ENCODE results near the gene SPATA31D4.
A peak's percentile ranks its signal among the peaks of the same experiment; 100 is the strongest.

The SPATA31D4 gene

GRCh38 chr9:81964218-81965171, 36.3 kb downstream of the SPATA31D4 start:
- DNase-seq (ENCODE audit: low read depth in 2 of 2) = peak; percentile 57 to 61

- DNase-seq (ENCODE audit: low read depth in 2 of 2) = no peak
Observed at GRCh38 chr9:81968026-81968425, 39.8 kb downstream of the SPATA31D4 start.

- DNase-seq (ENCODE audit: low read depth in 2 of 2) = no peak
Observed at GRCh38 chr9:81969971-81970370, 41.7 kb downstream of the SPATA31D4 start.

- no peak for DNase-seq (ENCODE audit: low read depth in 2 of 2)
Observed at GRCh38 chr9:81971727-81972126, 43.5 kb downstream of the SPATA31D4 start.

- no peak for DNase-seq (ENCODE audit: low read depth in 2 of 2)
Observed at GRCh38 chr9:81974764-81975163, 46.5 kb downstream of the SPATA31D4 start.

- DNase-seq (ENCODE audit: low read depth in 2 of 2) = no peak
Observed at GRCh38 chr9:81976351-81976750, 48.1 kb downstream of the SPATA31D4 start.

- no peak for DNase-seq (ENCODE audit: low read depth in 2 of 2)
Observed at GRCh38 chr9:81979196-81979595, 51.0 kb downstream of the SPATA31D4 start.

GRCh38 chr9:81980568-81980967, 52.3 kb downstream of the SPATA31D4 start:
- peak; percentile 18 to 22 for DNase-seq (ENCODE audit: low read depth in 2 of 2)

GRCh38 chr9:81981883-81982282, 53.7 kb downstream of the SPATA31D4 start:
- DNase-seq (ENCODE audit: low read depth in 2 of 2) = no peak

All from fibroblast of skin of left quadriceps (primary cell).